ENCODE data around the gene DPP8. TPM values are rescaled to one million over a fixed set of nuclear protein-coding genes. Genes with fewer than 3 reads are reported as not detected.
A peak's percentile ranks its signal among the peaks of the same experiment; 100 is the strongest.

Gene DPP8
- polyA plus RNA-seq, 1 donor from 2014 or later: 18.6 TPM

DNA sequence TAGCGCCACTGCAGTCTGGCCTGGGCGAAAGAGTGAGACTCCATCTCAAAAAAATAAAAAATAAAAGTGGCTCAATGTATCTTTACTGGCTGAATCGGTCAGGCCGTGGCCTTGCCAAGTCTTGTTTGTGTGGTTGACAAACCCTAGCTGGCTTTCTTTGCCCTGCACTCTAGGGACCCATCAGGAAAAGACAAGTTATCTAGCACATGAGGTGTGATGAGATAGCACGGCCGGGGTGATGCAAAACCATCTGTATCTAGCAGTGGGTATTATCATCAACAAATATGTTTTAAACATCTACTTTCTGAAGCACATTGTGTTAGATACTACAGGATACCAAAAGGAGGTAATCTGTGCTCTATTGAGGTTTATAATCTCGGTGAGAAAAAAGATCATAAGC lies 3.9 kb upstream of the DPP8 start:
- Histone ChIP-seq H3K9ac (ENCODE audit: low read length) (no peak overlapping the region), H3F3A (ENCODE audit: insufficient read depth, low read length, poor library complexity, severe bottlenecking) (peaks cover 2% of the 10 kb centered on the region), H3K79me2 (replicated peaks; ENCODE audit: insufficient read depth, low read length) (peaks cover 8% of the 10 kb centered on the region), H3K36me3 (ENCODE audit: insufficient read depth, low read length) (no peaks in the 10 kb centered on the region), H3K9me3 (ENCODE audit: low read length) (no peaks in the 10 kb centered on the region), H3K4me3 (ENCODE audit: low read length) (no peak overlapping the region), H3K4me2 (ENCODE audit: low read length) (no peak overlapping the region), H2AFZ (ENCODE audit: low read depth, low read length) (no peak overlapping the region), H3K27me3 (ENCODE audit: insufficient read depth, low read depth, low read length) (no peaks in the 10 kb centered on the region), H3K27ac (ENCODE audit: low read length) (no peak overlapping the region), H3K9me2 (ENCODE audit: insufficient read depth, low read length) (no peaks in the 10 kb centered on the region), H4K20me1 (ENCODE audit: insufficient read depth) (no peaks in the 10 kb centered on the region)
- TF ChIP-seq EP300 (conservative IDR thresholded peaks at IDR 0.05; ENCODE audit: poor library complexity, severe bottlenecking): no peak
- TF ChIP-seq SMC3 (conservative IDR thresholded peaks at IDR 0.05; ENCODE audit: poor library complexity): no peak
- TF ChIP-seq EZH2 (IDR thresholded peaks at IDR 0.05; ENCODE audit: borderline replicate concordance, insufficient read depth, low read length, poor library complexity, severe bottlenecking): no peak
- no peak for TF ChIP-seq POLR2AphosphoS5 (IDR thresholded peaks at IDR 0.05)
- TF ChIP-seq, protein P1, sequence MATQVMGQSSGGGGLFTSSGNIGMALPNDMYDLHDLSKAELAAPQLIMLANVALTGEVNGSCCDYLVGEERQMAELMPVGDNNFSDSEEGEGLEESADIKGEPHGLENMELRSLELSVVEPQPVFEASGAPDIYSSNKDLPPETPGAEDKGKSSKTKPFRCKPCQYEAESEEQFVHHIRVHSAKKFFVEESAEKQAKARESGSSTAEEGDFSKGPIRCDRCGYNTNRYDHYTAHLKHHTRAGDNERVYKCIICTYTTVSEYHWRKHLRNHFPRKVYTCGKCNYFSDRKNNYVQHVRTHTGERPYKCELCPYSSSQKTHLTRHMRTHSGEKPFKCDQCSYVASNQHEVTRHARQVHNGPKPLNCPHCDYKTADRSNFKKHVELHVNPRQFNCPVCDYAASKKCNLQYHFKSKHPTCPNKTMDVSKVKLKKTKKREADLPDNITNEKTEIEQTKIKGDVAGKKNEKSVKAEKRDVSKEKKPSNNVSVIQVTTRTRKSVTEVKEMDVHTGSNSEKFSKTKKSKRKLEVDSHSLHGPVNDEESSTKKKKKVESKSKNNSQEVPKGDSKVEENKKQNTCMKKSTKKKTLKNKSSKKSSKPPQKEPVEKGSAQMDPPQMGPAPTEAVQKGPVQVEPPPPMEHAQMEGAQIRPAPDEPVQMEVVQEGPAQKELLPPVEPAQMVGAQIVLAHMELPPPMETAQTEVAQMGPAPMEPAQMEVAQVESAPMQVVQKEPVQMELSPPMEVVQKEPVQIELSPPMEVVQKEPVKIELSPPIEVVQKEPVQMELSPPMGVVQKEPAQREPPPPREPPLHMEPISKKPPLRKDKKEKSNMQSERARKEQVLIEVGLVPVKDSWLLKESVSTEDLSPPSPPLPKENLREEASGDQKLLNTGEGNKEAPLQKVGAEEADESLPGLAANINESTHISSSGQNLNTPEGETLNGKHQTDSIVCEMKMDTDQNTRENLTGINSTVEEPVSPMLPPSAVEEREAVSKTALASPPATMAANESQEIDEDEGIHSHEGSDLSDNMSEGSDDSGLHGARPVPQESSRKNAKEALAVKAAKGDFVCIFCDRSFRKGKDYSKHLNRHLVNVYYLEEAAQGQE (IDR thresholded peaks at IDR 0.05; ENCODE audit: borderline replicate concordance): no peak

DNA sequence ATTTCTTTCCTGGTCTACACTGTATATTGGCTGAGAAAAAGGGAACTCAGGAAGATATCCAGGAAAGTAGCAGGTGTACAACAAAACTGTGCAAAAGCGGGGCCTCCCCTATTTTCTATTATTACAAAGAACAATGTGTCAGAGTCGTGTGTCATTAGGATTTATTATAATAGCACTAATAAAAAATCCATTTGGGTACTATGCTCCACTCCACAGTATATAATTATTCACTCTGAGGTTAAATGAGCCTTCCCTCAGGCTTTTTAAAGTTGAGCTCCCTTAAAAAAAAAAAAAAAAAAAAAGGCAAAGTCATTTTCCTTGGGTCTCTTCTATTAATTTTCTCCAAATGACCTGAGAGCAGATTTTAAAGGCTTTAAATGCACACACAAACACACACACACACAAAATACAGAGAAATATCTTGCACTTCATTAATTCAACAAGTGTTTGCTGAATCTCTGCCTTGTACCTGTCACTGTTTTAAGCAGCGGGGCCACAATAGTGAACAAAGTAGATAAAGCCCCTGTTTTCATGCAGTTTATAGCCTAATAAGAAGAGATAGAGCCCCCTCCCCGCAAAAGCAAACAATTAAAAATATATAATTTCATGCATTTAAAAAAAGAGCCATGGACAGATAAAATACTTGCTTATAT lies 1.3 kb upstream of the DPP8 start:
- TF ChIP-seq POLR2AphosphoS5 (IDR thresholded peaks at IDR 0.05): no peak

DNA sequence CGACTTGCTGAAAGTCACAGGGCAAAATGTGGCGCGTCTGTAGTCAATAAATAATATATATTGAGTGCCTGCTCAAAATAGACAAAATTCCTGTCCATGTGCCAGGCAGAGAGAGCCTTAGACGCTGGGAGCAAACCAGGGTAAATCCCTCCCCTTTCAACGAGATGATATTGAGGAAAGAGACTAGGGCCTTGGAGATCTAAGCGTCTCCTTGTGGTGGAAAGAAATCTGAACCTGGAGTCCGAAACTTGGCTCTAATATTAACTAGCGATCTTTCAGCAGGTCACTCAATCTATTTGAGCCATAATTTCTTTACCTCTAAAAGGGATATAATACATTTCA lies 348 bp upstream of the DPP8 start:
- H3K79me2 ChIP-seq (replicated peaks; ENCODE audit: insufficient read depth, low read length): peaks cover 21% of the 10 kb centered on the region
- no peak overlapping the region for H3K9ac ChIP-seq (ENCODE audit: low read length)
- no peaks in the 10 kb centered on the region for H3K27me3 ChIP-seq (ENCODE audit: insufficient read depth, low read depth, low read length)
- H2AFZ ChIP-seq (ENCODE audit: low read depth, low read length): peak overlapping the region; percentile 14
- H3K9me3 ChIP-seq (ENCODE audit: low read length): no peaks in the 10 kb centered on the region
- no peak overlapping the region for H3K27ac ChIP-seq (ENCODE audit: low read length)
- no peaks in the 10 kb centered on the region for H3K9me2 ChIP-seq (ENCODE audit: insufficient read depth, low read length)
- H3F3A ChIP-seq (ENCODE audit: insufficient read depth, low read length, poor library complexity, severe bottlenecking): peaks cover 2% of the 10 kb centered on the region
- no peaks in the 10 kb centered on the region for H3K36me3 ChIP-seq (ENCODE audit: insufficient read depth, low read length)
- peak overlapping the region; percentile 92 for H3K4me3 ChIP-seq (ENCODE audit: low read length)
- no peak overlapping the region for H3K4me2 ChIP-seq (ENCODE audit: low read length)
- H4K20me1 ChIP-seq (ENCODE audit: insufficient read depth): no peaks in the 10 kb centered on the region
- TF ChIP-seq POLR2AphosphoS5 (IDR thresholded peaks at IDR 0.05) (no peak), MXI1 (conservative IDR thresholded peaks at IDR 0.05; ENCODE audit: poor library complexity, severe bottlenecking) (no peak), SMC3 (conservative IDR thresholded peaks at IDR 0.05; ENCODE audit: poor library complexity) (no peak), TAF1 (IDR thresholded peaks at IDR 0.05; ENCODE audit: low read depth) (no peak), EZH2 (IDR thresholded peaks at IDR 0.05; ENCODE audit: borderline replicate concordance, insufficient read depth, low read length, poor library complexity, severe bottlenecking) (no peak), RAD21 (conservative IDR thresholded peaks at IDR 0.05) (no peak), EP300 (conservative IDR thresholded peaks at IDR 0.05; ENCODE audit: poor library complexity, severe bottlenecking) (no peak)
- TF ChIP-seq, protein P2, sequence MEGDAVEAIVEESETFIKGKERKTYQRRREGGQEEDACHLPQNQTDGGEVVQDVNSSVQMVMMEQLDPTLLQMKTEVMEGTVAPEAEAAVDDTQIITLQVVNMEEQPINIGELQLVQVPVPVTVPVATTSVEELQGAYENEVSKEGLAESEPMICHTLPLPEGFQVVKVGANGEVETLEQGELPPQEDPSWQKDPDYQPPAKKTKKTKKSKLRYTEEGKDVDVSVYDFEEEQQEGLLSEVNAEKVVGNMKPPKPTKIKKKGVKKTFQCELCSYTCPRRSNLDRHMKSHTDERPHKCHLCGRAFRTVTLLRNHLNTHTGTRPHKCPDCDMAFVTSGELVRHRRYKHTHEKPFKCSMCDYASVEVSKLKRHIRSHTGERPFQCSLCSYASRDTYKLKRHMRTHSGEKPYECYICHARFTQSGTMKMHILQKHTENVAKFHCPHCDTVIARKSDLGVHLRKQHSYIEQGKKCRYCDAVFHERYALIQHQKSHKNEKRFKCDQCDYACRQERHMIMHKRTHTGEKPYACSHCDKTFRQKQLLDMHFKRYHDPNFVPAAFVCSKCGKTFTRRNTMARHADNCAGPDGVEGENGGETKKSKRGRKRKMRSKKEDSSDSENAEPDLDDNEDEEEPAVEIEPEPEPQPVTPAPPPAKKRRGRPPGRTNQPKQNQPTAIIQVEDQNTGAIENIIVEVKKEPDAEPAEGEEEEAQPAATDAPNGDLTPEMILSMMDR (IDR thresholded peaks at IDR 0.05; ENCODE audit: poor library complexity, severe bottlenecking): no peak
- TF ChIP-seq, protein P1 (IDR thresholded peaks at IDR 0.05; ENCODE audit: borderline replicate concordance): no peak

More for the DNA sequence above, 1.3 kb upstream of the DPP8 start:
- Histone ChIP-seq H3K4me3 (ENCODE audit: low read length) (no peak overlapping the region), H3K9me3 (ENCODE audit: low read length) (no peaks in the 10 kb centered on the region), H3F3A (ENCODE audit: insufficient read depth, low read length, poor library complexity, severe bottlenecking) (peaks cover 2% of the 10 kb centered on the region), H3K27me3 (ENCODE audit: insufficient read depth, low read depth, low read length) (no peaks in the 10 kb centered on the region), H4K20me1 (ENCODE audit: insufficient read depth) (no peaks in the 10 kb centered on the region), H3K79me2 (replicated peaks; ENCODE audit: insufficient read depth, low read length) (peaks cover 21% of the 10 kb centered on the region), H3K36me3 (ENCODE audit: insufficient read depth, low read length) (no peaks in the 10 kb centered on the region), H2AFZ (ENCODE audit: low read depth, low read length) (no peak overlapping the region), H3K9ac (ENCODE audit: low read length) (no peak overlapping the region), H3K4me2 (ENCODE audit: low read length) (no peak overlapping the region), H3K27ac (ENCODE audit: low read length) (no peak overlapping the region), H3K9me2 (ENCODE audit: insufficient read depth, low read length) (no peaks in the 10 kb centered on the region)
